Caco-2 (cell line): ENCODE data around the gene ARHGAP42. TPM values are rescaled to one million over a fixed set of nuclear protein-coding genes. Genes with fewer than 3 reads are reported as not detected.

ENCODE experiments used
- BruUV-seq: library from RNA; stranded (reverse); fragments of 400-500 nt; replicated peaks from 2 replicates; lab custom pipeline; 2021; lab: Mats Ljungman, UMichigan
- CTCF ChIA-PET: fragments of 300-600 bp; sonication (Branson Sonifier 250); formaldehyde crosslinking; loops from one replicate; lab custom pipeline; 2022; ENCODE audit warnings: antibody characterized with exemption; lab: Charles Lee
- POLR2A ChIA-PET: fragments of 300-600 bp; sonication (Branson Sonifier 250); formaldehyde crosslinking; loops from one replicate; lab custom pipeline; 2022; ENCODE audit warnings: antibody characterized with exemption; lab: Charles Lee
- DNase-seq, 2 experiments: peaks; one replicate each; pipeline versions ENCODE4 v3.0.0 to v3.0.0-alpha.2; 2020 to 2022
- H3K27me3 ChIP-seq: replicated peaks from 2 replicates; pipeline ENCODE4 v1.6.0; 2011; ENCODE audit warnings: low read length; ENCODE audit not compliant: control insufficient read depth, insufficient read depth
- H3K36me3 ChIP-seq: 2 replicates; pipeline ENCODE4 v1.5.1; 2011; ENCODE audit warnings: low read length; ENCODE audit not compliant: control insufficient read depth, insufficient read depth
- H3K4me1 ChIP-seq: fragments of 250-450 bp; sonication (Bioruptor Pico); 2 replicates; pipeline ENCODE4 v1.5.1; 2020; ENCODE audit warnings: mild to moderate bottlenecking
- H3K4me3 ChIP-seq: 2 replicates; pipeline ENCODE4 v1.5.1; 2011; ENCODE audit warnings: low read depth, mild to moderate bottlenecking, control low read depth, low read length
- H3K9me3 ChIP-seq: fragments of 250-450 bp; sonication (Bioruptor Pico); 2 replicates; pipeline ENCODE4 v1.5.1; 2020; ENCODE audit warnings: mild to moderate bottlenecking, moderate library complexity
- H3K27ac Mint-ChIP-seq: one replicate; pipeline ENCODE4 v1.8.0; 2022; ENCODE audit warnings: mixed read lengths; ENCODE audit not compliant: unreplicated experiment
- H3K27me3 Mint-ChIP-seq: one replicate; pipeline ENCODE4 v1.8.0; 2022; ENCODE audit warnings: mixed read lengths; ENCODE audit not compliant: insufficient read depth, unreplicated experiment
- H3K36me3 Mint-ChIP-seq: one replicate; pipeline ENCODE4 v1.8.0; 2022; ENCODE audit warnings: mild to moderate bottlenecking, mixed read lengths; ENCODE audit not compliant: insufficient read depth, unreplicated experiment
- H3K4me1 Mint-ChIP-seq: one replicate; pipeline ENCODE4 v1.8.0; 2022; ENCODE audit warnings: low read depth, mixed read lengths; ENCODE audit not compliant: unreplicated experiment
- H3K4me3 Mint-ChIP-seq: one replicate; pipeline ENCODE4 v1.8.0; 2022; ENCODE audit warnings: mild to moderate bottlenecking, moderate library complexity, mixed read lengths; ENCODE audit not compliant: unreplicated experiment
- H3K9me3 Mint-ChIP-seq: one replicate; pipeline ENCODE4 v1.8.0; 2022; ENCODE audit warnings: mixed read lengths; ENCODE audit not compliant: unreplicated experiment
- intact Hi-C: fragments of 100-400 bp; cut with micrococcal nuclease; formaldehyde crosslinking; loops from one replicate; pipeline ENCODE4 v1.10.0; 2022; ENCODE audit not compliant: unreplicated experiment
- total RNA-seq: library from RNA; stranded (reverse); gene quantifications from 2 replicates; pipeline ENCODE4 v1.2.3, GENCODE V29; 2022
- TF ChIP-seq, protein P1 (sequence below), 2 experiments: fragments of 200-600 bp in 1 of 2; IDR thresholded peaks; 1 replicate in 1 of 2; 2 replicates in 1 of 2; pipeline versions ENCODE4 v1.5.1 to v1.8.0; 2011 to 2022; ENCODE audit warnings: antibody characterized with exemption in 1 of 2, control low read depth in 1 of 2, inconsistent platforms in 1 of 2, low read depth in 1 of 2, low read length in 1 of 2, mild to moderate bottlenecking in 1 of 2, moderate library complexity in 1 of 2; ENCODE audit not compliant: insufficient read depth in 1 of 2, severe bottlenecking in 1 of 2, unreplicated experiment in 1 of 2

Gene ARHGAP42
- total RNA-seq, 1 experiment from 2014 or later = 8.4 TPM

DNA sequence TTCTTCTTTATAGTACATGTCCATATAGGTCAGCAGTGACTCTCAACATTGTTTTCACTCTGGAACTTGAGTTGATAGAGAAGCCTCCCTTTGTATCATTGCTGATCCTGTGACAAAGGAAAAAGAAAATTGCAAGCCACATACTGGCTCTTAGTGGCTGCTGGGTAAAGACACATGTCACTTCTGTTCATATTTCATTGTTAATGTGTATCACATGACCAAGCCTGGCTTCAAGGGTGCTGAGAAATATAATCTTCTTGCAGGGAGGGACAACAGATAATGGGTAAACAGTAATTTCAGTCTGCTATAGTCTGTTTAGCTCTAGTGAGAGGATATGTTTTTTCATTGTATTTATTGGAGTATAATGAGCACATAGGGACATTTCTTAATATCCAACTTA is 269.3 kb downstream of the ARHGAP42 start:
- Mint-ChIP-seq H3K4me1 (no peaks in the 10 kb centered on the region), H3K9me3 (no peaks in the 10 kb centered on the region), H3K4me3 (no peak overlapping the region), H3K27ac (no peak overlapping the region), H3K36me3 (no peaks in the 10 kb centered on the region), H3K27me3 (no peaks in the 10 kb centered on the region)
- ChIA-PET POLR2A (no interaction called here), CTCF (no interaction called here)
- Histone ChIP-seq H3K27me3 (no peaks in the 10 kb centered on the region), H3K4me3 (no peak overlapping the region), H3K9me3 (no peaks in the 10 kb centered on the region), H3K36me3 (no peaks in the 10 kb centered on the region), H3K4me1 (no peaks in the 10 kb centered on the region)
- no peak for DNase-seq
- TF ChIP-seq, protein P1, sequence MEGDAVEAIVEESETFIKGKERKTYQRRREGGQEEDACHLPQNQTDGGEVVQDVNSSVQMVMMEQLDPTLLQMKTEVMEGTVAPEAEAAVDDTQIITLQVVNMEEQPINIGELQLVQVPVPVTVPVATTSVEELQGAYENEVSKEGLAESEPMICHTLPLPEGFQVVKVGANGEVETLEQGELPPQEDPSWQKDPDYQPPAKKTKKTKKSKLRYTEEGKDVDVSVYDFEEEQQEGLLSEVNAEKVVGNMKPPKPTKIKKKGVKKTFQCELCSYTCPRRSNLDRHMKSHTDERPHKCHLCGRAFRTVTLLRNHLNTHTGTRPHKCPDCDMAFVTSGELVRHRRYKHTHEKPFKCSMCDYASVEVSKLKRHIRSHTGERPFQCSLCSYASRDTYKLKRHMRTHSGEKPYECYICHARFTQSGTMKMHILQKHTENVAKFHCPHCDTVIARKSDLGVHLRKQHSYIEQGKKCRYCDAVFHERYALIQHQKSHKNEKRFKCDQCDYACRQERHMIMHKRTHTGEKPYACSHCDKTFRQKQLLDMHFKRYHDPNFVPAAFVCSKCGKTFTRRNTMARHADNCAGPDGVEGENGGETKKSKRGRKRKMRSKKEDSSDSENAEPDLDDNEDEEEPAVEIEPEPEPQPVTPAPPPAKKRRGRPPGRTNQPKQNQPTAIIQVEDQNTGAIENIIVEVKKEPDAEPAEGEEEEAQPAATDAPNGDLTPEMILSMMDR (IDR thresholded peaks at IDR 0.05; ENCODE audit: insufficient read depth in 1 of 2, low read depth in 1 of 2, low read length in 1 of 2, severe bottlenecking in 1 of 2, unreplicated experiment in 1 of 2) = no peak
- BruUV-seq = no TSS peak
- intact Hi-C loops = no loop called here

DNA sequence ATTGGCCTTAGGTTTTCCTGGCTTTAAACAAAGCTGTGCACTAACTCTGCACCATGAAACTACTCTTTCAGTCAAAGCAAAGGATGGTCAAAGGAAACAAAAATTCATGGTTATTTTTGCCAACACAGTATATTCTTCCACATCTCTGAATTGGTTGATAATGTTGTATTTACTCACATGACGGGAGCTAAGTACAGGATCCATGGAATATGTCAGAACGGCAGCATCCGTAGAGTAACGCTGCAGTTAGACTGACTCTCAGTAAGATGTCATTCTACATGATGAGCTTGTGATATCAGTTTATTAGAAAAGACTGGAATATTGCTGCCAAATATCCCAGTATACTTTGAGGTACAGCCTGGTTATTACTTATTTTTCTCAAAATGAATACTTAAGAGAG is 270.4 kb downstream of the ARHGAP42 start:
- H3K36me3 Mint-ChIP-seq = no peaks in the 10 kb centered on the region
- H3K4me1 ChIP-seq = no peaks in the 10 kb centered on the region
- H3K27me3 ChIP-seq = no peaks in the 10 kb centered on the region
- no peak overlapping the region for H3K4me3 Mint-ChIP-seq
- H3K36me3 ChIP-seq = no peaks in the 10 kb centered on the region
- intact Hi-C loops = no loop called here
- DNase-seq = no peak
- ChIA-PET CTCF (no interaction called here), POLR2A (no interaction called here)
- H3K27ac Mint-ChIP-seq = no peak overlapping the region
- no peaks in the 10 kb centered on the region for H3K4me1 Mint-ChIP-seq
- no peaks in the 10 kb centered on the region for H3K9me3 Mint-ChIP-seq
- H3K4me3 ChIP-seq = no peak overlapping the region
- no TSS peak for BruUV-seq
- no peaks in the 10 kb centered on the region for H3K27me3 Mint-ChIP-seq
- H3K9me3 ChIP-seq = no peaks in the 10 kb centered on the region
- TF ChIP-seq, protein P1 (IDR thresholded peaks at IDR 0.05; ENCODE audit: insufficient read depth in 1 of 2, low read depth in 1 of 2, low read length in 1 of 2, severe bottlenecking in 1 of 2, unreplicated experiment in 1 of 2) = no peak

DNA sequence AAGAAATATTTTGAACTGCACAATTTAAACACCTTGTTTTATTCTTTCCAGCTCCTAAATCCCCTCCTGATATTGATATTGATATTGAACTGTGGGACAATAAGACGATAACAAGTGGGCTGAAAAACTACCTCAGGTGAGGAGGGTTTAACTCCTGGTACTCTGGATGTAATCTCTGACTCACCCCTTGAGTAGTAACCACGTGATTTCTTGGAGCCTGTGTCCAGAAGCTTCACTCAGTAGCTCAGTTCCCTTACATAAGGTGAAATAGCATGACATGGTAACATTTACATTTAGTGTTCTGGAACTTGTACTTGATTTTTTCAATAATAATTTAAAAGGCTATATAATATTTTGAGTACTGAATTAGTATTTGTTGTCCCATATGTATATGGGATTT is 274.5 kb downstream of the ARHGAP42 start:
- Mint-ChIP-seq H3K27me3 (no peaks in the 10 kb centered on the region), H3K36me3 (peaks cover 5% of the 10 kb centered on the region), H3K9me3 (no peaks in the 10 kb centered on the region), H3K4me3 (no peak overlapping the region), H3K4me1 (no peaks in the 10 kb centered on the region), H3K27ac (no peak overlapping the region)
- POLR2A ChIA-PET = no interaction called here
- intact Hi-C loops = no loop called here
- no peak overlapping the region for H3K4me3 ChIP-seq
- CTCF ChIA-PET = no interaction called here
- no peak for DNase-seq
- H3K9me3 ChIP-seq = no peaks in the 10 kb centered on the region
- TF ChIP-seq, protein P1 (IDR thresholded peaks at IDR 0.05; ENCODE audit: insufficient read depth in 1 of 2, low read depth in 1 of 2, low read length in 1 of 2, severe bottlenecking in 1 of 2, unreplicated experiment in 1 of 2) = no peak
- BruUV-seq = no TSS peak
- H3K4me1 ChIP-seq = no peaks in the 10 kb centered on the region
- H3K27me3 ChIP-seq = no peaks in the 10 kb centered on the region
- no peaks in the 10 kb centered on the region for H3K36me3 ChIP-seq
